HG03565 (cell line): ENCODE data around the gene CCR2.
"Not testable (repeated sequence)": the region's sequence is repeated elsewhere in the genome, so short reads cannot be mapped to it uniquely, and the experiment has no call there.

Experiments used
- ATAC-seq: cut with Tn5 transposase; IDR thresholded peaks from one replicate; pipeline ENCODE4 v1.9.1; 2021; ENCODE audit warnings: mild to moderate bottlenecking, moderate library complexity; ENCODE audit not compliant: unreplicated experiment

Gene CCR2

DNA sequence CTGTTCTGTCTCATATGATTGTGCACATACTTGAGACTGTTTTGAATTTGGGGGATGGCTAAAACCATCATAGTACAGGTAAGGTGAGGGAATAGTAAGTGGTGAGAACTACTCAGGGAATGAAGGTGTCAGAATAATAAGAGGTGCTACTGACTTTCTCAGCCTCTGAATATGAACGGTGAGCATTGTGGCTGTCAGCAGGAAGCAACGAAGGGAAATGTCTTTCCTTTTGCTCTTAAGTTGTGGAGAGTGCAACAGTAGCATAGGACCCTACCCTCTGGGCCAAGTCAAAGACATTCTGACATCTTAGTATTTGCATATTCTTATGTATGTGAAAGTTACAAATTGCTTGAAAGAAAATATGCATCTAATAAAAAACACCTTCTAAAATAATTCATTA, 21.9 kb downstream of the CCR2 start:
- no peak for ATAC-seq

DNA sequence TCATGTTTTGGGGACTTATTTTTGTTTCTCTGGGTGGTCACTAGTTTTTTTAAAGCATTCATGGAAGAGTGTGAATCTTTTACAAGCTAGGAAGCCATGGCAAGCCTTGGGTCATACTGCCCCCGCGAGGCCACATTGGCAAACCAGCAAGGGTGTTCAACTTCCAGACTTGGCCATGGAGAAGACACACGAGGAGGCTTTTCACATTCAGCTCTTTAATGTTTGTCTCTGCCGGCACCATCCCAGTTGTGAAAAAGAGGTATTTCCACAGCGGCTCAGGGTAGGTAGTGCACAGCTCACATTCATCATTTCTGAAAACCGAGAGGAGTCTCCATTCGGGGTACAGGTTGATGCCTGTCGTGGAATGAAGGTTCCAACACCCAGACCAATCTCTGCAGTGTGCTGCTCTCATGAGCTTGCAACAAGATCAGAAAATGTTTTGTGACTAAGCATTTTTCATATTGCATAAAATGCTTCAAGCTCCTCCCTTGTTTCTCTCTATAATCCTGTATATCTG, 24.6 kb downstream of the CCR2 start:
- no peak for ATAC-seq

DNA sequence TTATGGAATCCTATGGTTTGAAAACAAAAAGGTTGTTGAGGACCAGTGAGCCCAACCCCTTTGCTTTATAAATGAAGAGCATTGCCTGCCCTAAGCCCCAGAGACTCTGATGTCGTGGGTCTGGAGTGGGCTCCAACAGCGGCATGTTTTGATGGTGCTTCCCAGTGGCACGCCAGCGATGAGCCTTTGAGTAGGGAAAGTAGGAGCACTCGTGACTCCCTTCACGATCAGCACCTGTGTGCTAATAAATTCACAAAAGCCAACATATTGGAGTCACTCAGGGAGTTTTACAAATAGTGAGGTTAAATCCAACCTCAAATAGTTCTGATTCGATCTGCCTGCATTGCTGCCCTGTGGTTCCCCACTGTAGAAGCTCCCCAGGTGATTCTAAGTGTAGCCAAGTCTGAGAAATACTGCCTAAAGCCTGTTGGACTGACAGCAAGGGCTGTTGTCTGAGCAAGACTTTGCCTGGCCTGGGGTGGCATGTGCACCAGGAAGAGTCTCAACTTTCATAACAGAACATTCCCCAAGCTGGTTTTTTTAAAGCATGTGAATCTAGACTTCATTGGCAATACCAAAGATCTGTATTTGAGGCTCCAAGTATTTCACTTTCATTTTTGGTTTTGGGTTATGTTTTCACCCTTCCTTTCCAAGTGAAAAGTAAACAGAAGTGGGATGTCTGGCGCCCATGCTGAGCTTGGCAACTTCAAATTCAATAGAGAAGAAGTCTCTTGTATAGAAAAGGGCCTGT, 26.7 kb downstream of the CCR2 start:
- ATAC-seq, result no peak

DNA sequence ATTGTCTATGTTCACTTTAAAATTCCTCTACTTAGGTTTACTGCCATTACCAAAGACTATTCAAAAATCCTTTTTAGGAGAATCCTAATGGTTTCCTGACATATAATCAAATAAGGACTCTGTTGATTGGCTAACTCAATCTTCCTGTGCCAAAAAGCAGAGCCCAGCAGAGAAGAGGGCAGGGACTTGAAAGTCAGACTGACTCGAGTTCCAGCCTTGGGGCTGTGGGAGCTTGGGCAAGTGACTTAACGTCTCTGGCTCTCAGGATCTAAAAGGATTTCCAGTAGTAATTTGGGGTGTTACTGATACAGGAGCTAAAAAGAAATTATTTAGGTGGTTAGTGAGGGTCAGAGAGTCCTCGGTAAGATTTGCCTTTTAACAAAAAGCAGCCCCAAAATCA, 27.7 kb downstream of the CCR2 start:
- no peak for ATAC-seq

DNA sequence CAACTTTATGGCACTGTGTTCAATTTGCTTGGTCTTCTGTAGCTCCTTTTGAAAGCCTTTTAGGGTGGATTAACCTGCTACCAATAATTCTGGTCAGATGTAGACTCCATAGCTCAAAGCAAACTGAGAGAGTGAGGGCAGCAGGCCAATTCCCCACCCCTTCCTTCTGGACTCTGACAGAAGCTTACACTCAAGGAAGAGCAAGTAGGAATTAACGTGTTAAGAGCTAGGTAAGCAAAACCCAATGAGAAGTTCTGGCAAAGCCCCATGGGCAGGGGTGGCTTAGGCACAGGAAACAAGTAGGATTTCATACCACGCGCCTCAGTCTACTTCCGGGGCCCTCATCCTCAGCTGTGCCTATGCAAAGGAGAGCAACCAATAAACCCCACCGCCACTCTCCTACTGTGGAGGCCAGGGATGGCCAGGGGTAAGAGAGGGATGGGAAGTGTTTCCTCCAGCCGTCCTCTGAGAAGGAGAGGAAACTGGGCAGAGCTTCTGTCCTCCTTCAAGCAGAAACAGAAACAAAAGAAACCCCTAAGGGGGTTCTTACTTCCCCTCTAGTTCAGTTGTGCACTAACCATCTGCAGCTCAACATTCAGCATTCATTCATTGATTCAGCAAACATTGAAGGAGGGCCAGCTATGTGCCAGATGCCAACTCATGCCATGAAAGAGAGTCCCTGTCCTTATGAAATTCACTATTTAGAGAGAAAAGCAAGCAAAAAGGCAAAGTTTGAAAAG, 29.5 kb downstream of the CCR2 start:
- ATAC-seq, result no peak

DNA sequence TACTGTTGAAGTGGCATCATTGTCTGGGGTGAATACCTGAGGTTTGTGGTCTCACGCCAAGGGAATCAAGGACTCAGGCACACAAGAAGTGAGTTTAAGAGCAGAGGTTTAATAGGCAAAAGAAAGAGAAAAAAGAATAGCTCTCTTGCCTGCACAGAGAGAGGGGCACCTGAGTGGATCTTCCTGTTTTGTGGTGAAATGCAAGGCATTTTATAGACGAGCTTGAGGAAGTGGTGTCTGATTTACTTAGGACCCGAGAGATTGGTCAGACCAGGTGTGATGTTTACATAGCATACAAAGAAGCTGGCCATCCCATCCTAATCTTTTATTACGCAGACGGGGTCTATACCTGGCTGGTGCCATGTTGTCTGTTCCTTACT, 30.0 kb downstream of the CCR2 start:
- ATAC-seq, result no peak

DNA sequence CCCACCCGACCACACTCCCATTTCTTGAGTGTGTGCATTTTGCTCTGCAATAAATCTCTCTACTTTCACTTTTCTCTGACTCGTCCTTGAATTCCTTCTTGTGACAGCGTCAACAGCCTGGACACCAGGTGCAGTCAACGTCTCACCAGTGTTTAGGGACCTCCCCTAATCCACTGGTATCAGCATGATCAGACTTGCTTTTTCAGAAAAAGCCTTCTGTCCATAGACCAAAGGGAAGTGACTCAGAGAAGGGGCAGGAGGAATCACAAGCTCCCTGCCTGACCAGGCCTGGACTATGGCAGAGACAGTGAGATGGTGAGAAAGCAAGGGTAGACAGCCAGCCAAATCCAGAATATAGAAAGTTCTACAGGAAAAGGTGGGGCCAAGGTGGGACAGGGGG, 32.3 kb downstream of the CCR2 start:
- no peak for ATAC-seq

DNA sequence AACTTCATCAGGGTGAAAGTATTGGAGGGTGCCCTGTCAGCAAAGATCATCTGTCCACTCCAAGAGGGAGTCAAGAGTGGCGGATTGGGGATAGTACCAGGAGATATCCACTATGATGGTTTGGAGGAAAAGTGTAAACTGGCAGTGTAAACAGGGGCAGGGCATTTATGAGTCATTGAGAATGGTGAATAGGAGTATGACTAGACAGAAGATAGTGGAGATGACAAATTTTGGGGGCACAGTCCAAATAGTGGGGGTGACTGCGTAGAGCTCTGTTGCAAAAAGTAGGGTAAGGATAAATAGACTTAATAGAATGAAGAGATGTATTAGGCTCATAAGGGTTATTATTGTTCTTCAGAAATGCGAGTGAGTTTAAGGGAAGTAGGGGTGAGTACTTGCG, 34.9 kb downstream of the CCR2 start:
- not testable (repeated sequence) for ATAC-seq

DNA sequence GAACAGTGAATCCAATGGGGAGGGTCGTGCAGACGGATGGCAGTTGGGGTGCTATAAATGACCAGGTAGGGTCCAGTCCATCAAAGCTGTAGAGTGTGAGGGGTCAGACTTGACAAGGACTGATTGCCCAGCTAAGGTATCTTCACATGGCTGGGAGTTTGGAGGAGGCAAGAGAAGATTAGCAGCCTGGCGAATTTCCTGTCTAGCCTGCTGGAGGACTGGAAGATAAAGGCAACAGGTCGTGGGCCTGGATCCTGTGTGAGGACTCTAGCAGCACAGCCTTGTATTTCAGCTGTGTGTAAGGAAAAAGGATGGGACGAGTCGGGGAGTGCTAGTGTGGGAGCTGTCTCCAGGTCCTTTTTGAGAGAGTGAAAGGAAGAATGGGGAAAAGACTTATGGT, 35.4 kb downstream of the CCR2 start:
- no peak for ATAC-seq

DNA sequence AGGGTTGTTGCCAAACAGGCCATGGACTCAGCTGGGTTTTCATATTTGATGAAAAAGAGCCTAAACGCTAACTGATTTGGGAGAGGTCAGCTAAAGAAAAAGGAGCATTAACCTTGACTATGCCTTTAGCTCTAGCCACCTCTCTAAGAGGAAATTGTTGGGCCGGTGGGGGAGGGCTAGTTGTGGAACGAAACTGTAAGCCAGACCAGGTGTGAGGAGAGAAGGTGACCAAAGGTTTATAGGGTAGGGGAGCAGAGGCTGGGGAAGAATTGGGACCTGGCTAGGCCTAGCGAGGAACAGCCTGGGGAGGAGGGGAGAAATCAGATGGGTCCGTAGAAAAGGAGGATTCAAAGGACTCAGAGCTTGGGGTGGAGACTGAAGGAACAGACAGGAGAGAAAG, 37.6 kb downstream of the CCR2 start:
- not testable (repeated sequence) for ATAC-seq

DNA sequence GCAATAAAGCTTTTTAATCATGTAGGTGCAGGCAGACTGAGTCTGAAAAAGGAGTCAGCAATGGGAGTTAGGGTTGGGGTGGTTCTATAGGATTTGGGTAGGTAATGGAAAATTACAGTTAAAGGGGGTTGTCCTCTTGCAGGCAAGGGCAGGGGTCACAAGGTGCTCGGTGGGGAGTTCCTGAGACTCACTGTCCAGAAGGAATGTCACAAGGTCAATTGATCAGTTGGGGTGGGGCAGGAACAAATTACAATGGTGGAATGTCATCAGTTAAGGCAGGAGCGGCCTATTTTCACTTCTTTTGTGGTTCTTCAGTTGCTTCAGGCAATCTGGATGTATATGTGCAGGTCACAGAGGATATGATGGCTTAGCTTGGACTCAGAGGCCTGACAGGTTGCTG, 39.1 kb downstream of the CCR2 start:
- no peak for ATAC-seq

DNA sequence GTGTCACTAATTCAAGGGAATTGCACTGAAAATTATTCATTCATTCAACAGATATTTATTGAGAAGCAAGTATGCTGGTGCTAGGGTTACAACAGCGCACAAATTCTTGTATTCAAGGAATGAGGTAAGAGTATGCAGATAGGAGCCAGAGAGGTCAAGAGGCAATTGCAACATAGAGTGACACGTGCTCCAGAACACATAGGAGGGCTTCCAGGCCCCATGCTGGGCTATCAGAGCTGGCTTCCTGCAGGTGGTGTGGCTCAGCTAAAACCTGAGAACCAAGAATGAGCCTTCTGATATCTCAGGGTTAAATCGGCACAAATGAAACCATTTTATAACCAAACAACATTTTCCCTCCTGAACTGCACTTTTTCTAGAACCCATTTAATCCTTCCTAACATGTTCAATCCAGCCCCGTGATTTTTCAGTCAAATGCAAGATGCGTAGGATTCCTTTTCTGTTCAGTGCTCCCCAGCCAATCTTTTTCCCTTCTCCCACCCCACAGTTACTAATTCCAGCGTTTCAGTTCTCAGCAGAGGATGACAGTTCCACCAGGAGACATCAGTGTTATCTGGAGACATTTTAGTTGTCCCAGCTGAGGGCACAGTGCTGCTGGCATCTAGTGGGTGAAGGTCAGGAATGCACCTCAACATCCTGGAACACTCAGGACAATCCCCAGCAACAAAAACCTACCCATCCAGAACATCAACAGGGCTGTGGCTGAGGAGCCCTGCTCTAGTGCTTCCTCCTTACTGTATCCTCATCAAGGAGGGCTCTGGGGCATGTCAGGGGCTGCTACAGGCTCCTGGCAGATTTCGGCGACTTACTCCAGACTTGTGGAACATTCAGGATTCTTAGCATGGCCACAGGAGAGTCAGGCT, 39.9 kb downstream of the CCR2 start:
- ATAC-seq, result no peak

DNA sequence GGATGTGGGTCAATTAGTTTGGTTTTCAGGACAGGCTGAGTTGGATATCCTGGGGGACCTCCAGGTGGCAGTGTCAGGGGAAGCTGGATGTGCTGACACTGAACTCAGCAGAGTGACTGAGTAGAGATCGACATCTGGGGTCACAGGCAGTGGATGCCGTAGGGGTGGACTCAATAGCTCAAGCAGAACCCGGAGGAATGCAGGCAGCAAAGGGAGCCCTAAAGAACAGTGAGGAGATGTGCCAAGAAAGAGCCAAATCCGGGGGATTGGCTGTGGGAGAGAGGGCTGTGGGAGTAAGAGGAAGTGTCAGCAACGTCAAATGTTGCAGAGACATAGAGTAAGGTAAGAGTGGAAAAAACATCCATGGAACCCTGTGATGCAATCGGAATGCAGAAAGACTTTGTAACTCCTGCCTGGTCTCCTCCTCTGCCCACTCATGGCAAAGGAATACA, 41.3 kb downstream of the CCR2 start:
- no peak for ATAC-seq

DNA sequence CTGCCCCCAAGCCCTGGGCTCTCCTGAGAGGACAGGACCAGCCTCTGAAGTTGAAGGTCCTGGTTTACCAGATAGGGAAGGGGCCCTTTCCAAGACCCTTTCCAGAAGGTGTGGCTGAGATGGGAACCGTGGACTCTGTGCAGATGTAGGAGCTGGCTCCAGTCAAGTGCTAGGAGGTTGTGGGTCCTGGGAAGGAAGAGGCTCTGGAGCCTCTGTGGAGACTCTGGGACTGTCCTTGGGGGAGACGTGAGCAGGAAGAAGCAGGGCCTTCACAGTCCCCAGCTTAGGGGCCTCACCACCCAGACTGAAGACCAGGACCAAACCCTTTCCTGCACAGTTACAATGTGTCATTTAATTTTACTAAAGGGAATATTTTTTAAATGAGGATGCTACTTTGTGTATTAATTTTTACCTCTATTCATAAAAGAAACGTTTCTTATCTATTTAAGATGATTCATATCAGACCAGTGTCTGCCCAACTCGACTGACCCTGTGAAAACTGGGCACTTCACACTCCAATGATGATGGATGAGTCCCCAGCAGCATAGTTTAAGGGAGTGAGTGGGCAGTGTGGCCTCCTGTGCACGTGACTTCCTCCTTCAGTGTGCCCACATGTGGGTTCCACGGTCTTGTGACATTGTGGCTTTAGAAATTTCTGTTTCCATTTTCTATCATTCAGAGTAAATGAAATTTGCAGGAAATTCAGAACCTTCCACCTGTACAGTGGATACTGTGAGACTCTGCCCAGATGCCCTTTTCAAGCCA, 42.0 kb downstream of the CCR2 start:
- no peak for ATAC-seq

DNA sequence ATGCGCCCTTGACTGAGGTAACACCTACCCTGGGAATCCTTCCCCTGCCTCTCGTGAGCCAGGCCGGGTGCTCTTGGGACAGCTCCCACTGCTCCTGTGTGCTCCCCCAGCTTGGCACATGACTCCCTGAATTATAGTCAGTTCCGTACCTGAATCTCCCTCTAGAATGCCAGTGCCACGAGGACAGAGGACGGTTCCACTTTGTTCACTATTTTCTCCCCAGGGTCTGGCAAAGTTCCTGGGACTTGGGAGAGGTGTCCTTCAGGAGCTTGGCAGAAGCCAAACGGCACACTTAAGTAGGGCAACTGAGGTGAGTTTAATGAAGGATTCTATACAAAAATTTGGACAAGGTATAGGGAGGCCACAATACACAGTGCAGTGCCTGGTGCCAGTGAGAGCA, 43.2 kb downstream of the CCR2 start:
- no peak for ATAC-seq

DNA sequence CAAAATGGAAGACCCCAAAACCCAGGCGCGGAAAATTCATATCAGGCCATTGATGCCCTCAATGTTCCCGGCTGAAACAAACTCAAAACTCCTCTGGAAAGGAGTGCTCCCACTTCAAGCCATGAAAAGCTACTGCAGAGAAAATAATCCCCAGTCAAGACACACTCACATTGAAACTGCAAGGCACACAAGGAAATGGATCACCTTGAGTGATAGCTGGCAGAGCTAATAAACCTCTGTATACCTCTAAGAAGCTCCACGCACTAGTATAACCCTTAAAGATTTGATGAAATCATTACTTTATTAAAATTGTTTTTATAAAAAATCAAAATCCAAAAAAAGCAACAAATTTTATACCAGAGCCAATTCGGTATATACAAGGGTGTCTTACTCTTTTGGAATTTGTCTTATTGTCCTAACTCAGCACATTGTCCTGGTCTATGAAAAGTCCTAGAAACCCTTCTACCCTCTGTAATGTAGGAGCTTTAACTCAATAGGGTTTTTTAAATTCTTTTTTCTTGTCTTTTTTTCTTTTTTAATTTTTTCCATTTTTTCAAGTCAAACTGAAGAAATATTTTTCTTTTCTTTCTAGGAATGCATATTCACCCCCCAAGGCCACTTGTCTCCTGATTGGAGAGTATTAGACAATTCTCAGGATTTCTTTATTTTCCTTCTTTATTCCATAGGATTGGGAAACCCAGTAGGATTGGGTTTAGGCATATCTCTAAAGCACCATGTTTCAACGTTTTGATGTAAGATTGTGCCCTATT, 44.5 kb downstream of the CCR2 start:
- ATAC-seq, result no peak

DNA sequence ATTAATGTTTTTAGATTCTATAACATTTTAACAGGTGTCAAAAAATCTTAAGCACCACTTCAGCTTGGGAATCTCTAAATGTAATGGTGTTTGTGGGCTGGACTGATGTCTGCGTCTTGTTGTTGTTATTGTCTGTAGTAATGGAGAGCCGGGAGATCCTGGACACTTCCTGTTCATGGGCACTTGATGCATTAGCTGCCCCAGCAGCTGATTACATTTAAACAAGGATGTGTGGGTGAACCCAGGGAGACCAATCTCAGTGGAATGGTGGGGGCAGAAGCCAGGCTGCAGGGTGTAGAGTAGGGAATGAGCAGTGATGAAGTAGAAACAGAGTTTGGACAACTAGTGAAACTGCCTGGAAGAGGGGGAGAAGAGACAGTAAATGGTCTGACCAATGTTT, 45.2 kb downstream of the CCR2 start:
- no peak for ATAC-seq

DNA sequence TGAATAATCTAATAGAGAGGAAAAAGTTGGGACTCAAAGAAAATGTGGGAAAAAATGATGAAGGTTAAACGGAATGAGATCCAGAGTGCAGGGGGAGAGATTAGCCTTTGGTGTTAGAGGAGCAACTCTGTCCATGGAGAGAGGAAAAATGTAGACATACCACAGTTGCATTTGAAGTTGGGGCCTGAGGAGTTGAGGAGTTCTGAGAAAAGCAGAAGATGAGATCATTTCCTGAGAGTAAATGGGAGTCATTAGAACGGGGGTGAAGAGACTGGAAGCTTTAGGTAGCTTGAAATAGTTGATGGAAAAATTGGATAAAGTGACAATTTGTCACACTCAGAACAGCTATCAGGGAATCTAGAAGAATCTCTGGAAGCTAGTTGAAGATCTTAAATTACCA, 45.6 kb downstream of the CCR2 start:
- no peak for ATAC-seq

DNA sequence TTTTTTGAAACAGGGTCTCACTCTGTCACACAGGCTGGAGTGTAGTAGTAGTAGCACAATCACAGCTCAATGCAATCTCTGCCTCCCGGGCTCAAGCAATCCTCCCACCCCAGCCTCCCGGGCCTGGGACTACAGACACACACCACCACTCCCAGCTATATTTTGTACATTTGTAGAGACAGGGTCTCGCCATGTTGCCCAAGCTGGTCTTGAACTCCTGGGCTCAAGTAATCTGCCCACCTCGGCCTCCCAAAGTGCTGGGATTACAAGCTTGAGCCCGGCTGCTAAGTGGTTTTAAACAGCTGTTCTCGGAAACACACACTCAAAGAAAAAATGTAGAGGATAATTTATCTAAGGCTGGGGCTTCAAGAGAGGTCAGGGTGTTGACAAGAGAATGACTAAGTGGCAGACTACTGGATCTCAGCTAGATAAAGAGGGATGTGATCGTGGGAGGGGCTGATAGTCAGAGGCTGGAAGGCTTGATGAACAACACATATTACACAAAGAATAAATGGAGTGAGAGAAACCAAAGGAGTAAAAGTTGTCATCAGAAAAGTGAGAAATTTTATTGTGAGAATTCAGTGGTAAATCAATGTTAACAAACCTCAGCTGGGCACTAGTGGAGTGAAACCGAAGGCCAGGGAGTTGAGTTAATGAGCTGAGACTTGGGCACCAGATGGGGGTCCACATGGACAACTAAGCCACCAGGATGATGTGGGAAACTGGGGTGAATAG, 46.3 kb downstream of the CCR2 start:
- ATAC-seq, result no peak
